ENCODE data around the gene DSCAML1. TPM values are rescaled to one million over a fixed set of nuclear protein-coding genes. Genes with fewer than 3 reads are reported as not detected.

The DSCAML1 gene
- total and polyA plus RNA-seq, 9 of the 15 experiments (the other 6 are each of a cell fraction or from before 2014, with no cell fraction given), result not detected

GRCh38 chr11:117780456-117780855 lies 16.6 kb downstream of the DSCAML1 start:
- CTCF ChIA-PET (ENCODE audit: low intra/inter-chr PET ratio), result no interaction called here
- H2AFZ ChIP-seq (ENCODE audit: low read depth, low read length), result no peak overlapping the region

DNA sequence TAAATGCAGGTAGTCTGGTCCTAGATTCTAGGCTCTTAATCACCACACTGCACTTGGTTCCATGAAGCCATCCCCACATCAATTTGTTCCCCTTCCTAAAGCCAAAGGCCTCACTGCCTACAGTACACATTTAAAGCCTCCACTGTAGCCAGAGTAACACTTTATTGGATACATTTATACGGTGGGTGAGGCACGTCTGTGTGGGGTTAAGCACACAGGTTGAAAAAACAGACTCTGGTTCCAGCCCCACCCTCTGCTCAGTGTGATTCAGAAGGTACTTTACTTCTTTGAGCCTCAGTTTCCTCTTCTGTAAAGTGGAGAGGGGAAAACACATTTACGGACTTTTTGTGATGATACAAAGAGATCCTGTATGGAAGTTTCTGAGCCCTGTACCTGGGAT lies 22.5 kb downstream of the DSCAML1 start:
- H3K9ac ChIP-seq (ENCODE audit: insufficient read depth in 1 of 2, low read depth in 2 of 2, low read length in 2 of 2), result no peak overlapping the region
- H3K36me3 ChIP-seq (ENCODE audit: control insufficient read depth, insufficient read depth, low read length), result no peaks in the 10 kb centered on the region
- in situ Hi-C loops (cut with MboI) (no loop called here), intact Hi-C loops (cut with micrococcal nuclease) (no loop called here)
- no peak overlapping the region for H3K4me3 ChIP-seq
- no peaks in the 10 kb centered on the region for H3K79me2 ChIP-seq (ENCODE audit: control insufficient read depth, insufficient read depth, low read length)
- H4K20me1 ChIP-seq (replicated peaks; ENCODE audit: control insufficient read depth, insufficient read depth, low read length), result peaks cover 9% of the 10 kb centered on the region
- no peaks in the 10 kb centered on the region for H3K9me1 ChIP-seq (ENCODE audit: control insufficient read depth, insufficient read depth, low read length)
- POLR2A ChIA-PET, result no interaction called here
- H2AFZ ChIP-seq (ENCODE audit: low read depth, low read length), result no peak overlapping the region
- peaks cover 17 to 84% of the 10 kb centered on the region in 2 experiments for H3K27me3 ChIP-seq (ENCODE audit: control insufficient read depth in 2 of 2, insufficient read depth in 2 of 2, low read length in 2 of 2)
- no peak overlapping the region for H3K27ac ChIP-seq (ENCODE audit: extremely low read depth, low read depth, low read length)
- no TSS peak for BruUV-seq (replicated peaks)
- no peaks in the 10 kb centered on the region for H3K9me3 ChIP-seq (replicated peaks; ENCODE audit: control insufficient read depth, insufficient read depth, low read depth, low read length)
- ATAC-seq (no peak), DNase-seq (ENCODE audit: extremely low read depth in 1 of 4, low spot score in 3 of 4) (no peak), FAIRE-seq (no peak)
- no peak overlapping the region for H3K4me2 ChIP-seq (ENCODE audit: insufficient read depth, low read length)
- CTCF ChIA-PET (ENCODE audit: low intra/inter-chr PET ratio), result no interaction called here
- H3K4me1 ChIP-seq (replicated peaks in 1 of 2; ENCODE audit: control insufficient read depth in 2 of 2, insufficient read depth in 2 of 2, low read length in 2 of 2), result no peaks in the 10 kb centered on the region
- 2% methylated on average over 3 of the region's 3 CpGs for WGBS (ENCODE audit: insufficient coverage, low coverage, missing lambda C conversion rate)
- TF ChIP-seq RBFOX2 (IDR thresholded peaks at IDR 0.05; ENCODE audit: low read depth, low read length), result no peak
- no peak for TF ChIP-seq RB1 (IDR thresholded peaks at IDR 0.05; ENCODE audit: low read depth)
- no peak for TF ChIP-seq OTX1 (CRISPR knock-in tag; IDR thresholded peaks at IDR 0.05)
- no peak for TF ChIP-seq TGIF2 (CRISPR knock-in tag; IDR thresholded peaks at IDR 0.05)
- TF ChIP-seq, protein P1, sequence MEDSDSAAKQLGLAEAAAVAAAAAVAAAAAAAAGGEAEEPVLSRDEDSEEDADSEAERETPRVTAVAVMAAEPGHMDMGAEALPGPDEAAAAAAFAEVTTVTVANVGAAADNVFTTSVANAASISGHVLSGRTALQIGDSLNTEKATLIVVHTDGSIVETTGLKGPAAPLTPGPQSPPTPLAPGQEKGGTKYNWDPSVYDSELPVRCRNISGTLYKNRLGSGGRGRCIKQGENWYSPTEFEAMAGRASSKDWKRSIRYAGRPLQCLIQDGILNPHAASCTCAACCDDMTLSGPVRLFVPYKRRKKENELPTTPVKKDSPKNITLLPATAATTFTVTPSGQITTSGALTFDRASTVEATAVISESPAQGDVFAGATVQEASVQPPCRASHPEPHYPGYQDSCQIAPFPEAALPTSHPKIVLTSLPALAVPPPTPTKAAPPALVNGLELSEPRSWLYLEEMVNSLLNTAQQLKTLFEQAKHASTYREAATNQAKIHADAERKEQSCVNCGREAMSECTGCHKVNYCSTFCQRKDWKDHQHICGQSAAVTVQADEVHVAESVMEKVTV (CRISPR knock-in tag; IDR thresholded peaks at IDR 0.05), result no peak
- TF ChIP-seq MBD1 (CRISPR knock-in tag; IDR thresholded peaks at IDR 0.05), result no peak
- no peak for TF ChIP-seq CHD4 (IDR thresholded peaks at IDR 0.05; ENCODE audit: insufficient read depth, insufficient replicate concordance, low read depth, low read length, poor library complexity, severe bottlenecking)
- TF ChIP-seq ZNF121 (CRISPR knock-in tag; conservative IDR thresholded peaks at IDR 0.05), result no peak
- no peak for TF ChIP-seq ETV6 (IDR thresholded peaks at IDR 0.05; ENCODE audit: borderline replicate concordance in 1 of 2, low read depth in 2 of 2, low read length in 1 of 2)
- TF ChIP-seq ETV6 (CRISPR knock-in tag; IDR thresholded peaks at IDR 0.05; ENCODE audit: borderline replicate concordance), result no peak
- no peak for TF ChIP-seq SMARCC2 (IDR thresholded peaks at IDR 0.05; ENCODE audit: low read depth)
- no peak for TF ChIP-seq ZEB2 (IDR thresholded peaks at IDR 0.05)

More at GRCh38 chr11:117780456-117780855, 16.6 kb downstream of the DSCAML1 start:
- H4K20me1 ChIP-seq (replicated peaks; ENCODE audit: control insufficient read depth, insufficient read depth, low read length), result no peaks in the 10 kb centered on the region; the same call in 1 of the 2 replicates
- no peaks in the 10 kb centered on the region for H3K36me3 ChIP-seq (ENCODE audit: control insufficient read depth, insufficient read depth, low read length)
- no peak overlapping the region for H3K4me2 ChIP-seq (ENCODE audit: insufficient read depth, low read length)
- H3K79me2 ChIP-seq (ENCODE audit: control insufficient read depth, insufficient read depth, low read length), result no peaks in the 10 kb centered on the region
- no peak overlapping the region for H3K27ac ChIP-seq (ENCODE audit: extremely low read depth, low read depth, low read length)
- peaks cover 34 to 85% of the 10 kb centered on the region in 2 experiments for H3K27me3 ChIP-seq (ENCODE audit: control insufficient read depth in 2 of 2, insufficient read depth in 2 of 2, low read length in 2 of 2)
- FAIRE-seq (no peak), DNase-seq (ENCODE audit: extremely low read depth in 1 of 4, low spot score in 3 of 4) (no peak), ATAC-seq (no peak; the same call in 2 of the 3 replicates)
- intact Hi-C loops (cut with micrococcal nuclease) (no loop called here), in situ Hi-C loops (cut with MboI) (no loop called here)
- BruUV-seq (replicated peaks), result no TSS peak
- POLR2A ChIA-PET, result no interaction called here
- TF ChIP-seq CHD1 (IDR thresholded peaks at IDR 0.05; ENCODE audit: low read length) (no peak), TAF7 (tag; IDR thresholded peaks at IDR 0.05) (no peak), ZNF354B (CRISPR knock-in tag; IDR thresholded peaks at IDR 0.05) (no peak), RCOR1 (IDR thresholded peaks at IDR 0.05; ENCODE audit: borderline replicate concordance in 1 of 2, low read depth in 2 of 2, low read length in 2 of 2) (no peak), YY1 (IDR thresholded peaks at IDR 0.05; ENCODE audit: borderline replicate concordance in 1 of 3, control insufficient read depth in 1 of 3, extremely low read depth in 1 of 3, insufficient read depth in 3 of 3, insufficient read length in 1 of 3, insufficient replicate concordance in 2 of 3, low read depth in 1 of 3, low read length in 2 of 3) (no peak)
- 8% methylated on average over 24 of the region's 26 CpGs for WGBS (ENCODE audit: insufficient coverage, low coverage, missing lambda C conversion rate)
- H3K4me3 ChIP-seq, result no peak overlapping the region
- no peak overlapping the region for H3K9ac ChIP-seq (ENCODE audit: insufficient read depth in 1 of 2, low read depth in 2 of 2, low read length in 2 of 2)
- peaks cover 0 to 4% of the 10 kb centered on the region in 2 experiments; a peak in 1 of 5 replicates for H3K4me1 ChIP-seq (replicated peaks in 1 of 2; ENCODE audit: control insufficient read depth in 2 of 2, insufficient read depth in 2 of 2, low read length in 2 of 2)
- no peaks in the 10 kb centered on the region for H3K9me1 ChIP-seq (ENCODE audit: control insufficient read depth, insufficient read depth, low read length)
- H3K9me3 ChIP-seq (replicated peaks; ENCODE audit: control insufficient read depth, insufficient read depth, low read depth, low read length), result no peaks in the 10 kb centered on the region

Data from K562 (cell line).